Adrenal gland (tissue), 12 donors: Measurements from ENCODE around the gene PITPNB. TPM values are rescaled to one million over a fixed set of nuclear protein-coding genes. Genes with fewer than 3 reads are reported as not detected.

ENCODE experiments used
- DNase-seq, 7 donors: peaks; one replicate each; pipeline ENCODE4 v3.0.0-alpha.2; 2019 to 2020
- H3K27ac ChIP-seq, 5 donors: fragments of 200-600 bp; sonication (generic) in 4 of 5; 1 replicate in 3 of 5; 2 replicates in 2 of 5; pipeline versions ENCODE4 v1.5.1 to v1.8.0; 2016 to 2020; ENCODE audit warnings: mild to moderate bottlenecking in 1 of 5
- H3K27me3 ChIP-seq: fragments of 200-600 bp; 2 replicates; pipeline ENCODE4 v1.8.0; 2021
- H3K36me3 ChIP-seq, 2 donors: fragments of 200-600 bp; replicated peaks in 1 of 2; 1 replicate in 1 of 2; 2 replicates in 1 of 2; pipeline versions ENCODE4 v1.5.1 to v1.8.0; 2018 to 2022
- H3K4me1 ChIP-seq, 2 donors: fragments of 200-600 bp; replicated peaks in 1 of 2; 1 replicate in 1 of 2; 2 replicates in 1 of 2; pipeline versions ENCODE4 v1.5.1 to v1.8.0; 2018 to 2021
- H3K4me3 ChIP-seq, 4 donors: fragments of 200-600 bp; sonication (generic) in 3 of 4; one replicate each; pipeline ENCODE4 v1.5.1; 2016 to 2018
- H3K9me3 ChIP-seq, 3 donors: fragments of 200-600 bp; sonication (generic) in 1 of 3; replicated peaks in 1 of 3; 1 replicate in 2 of 3; 2 replicates in 1 of 3; pipeline versions ENCODE4 v1.5.1 to v1.8.0; 2016 to 2021
- POLR2A ChIP-seq, 2 donors: fragments of 450-650 bp; IDR thresholded peaks; one replicate each; pipeline ENCODE4 v1.6.1; 2017; ENCODE audit warnings: antibody characterized with exemption in 2 of 2, mild to moderate bottlenecking in 2 of 2, moderate library complexity in 1 of 2
- WGBS, 4 donors: extraction: QIAGEN DNeasy Blood & Tissue Kit in 2 of 4; methylation state at CpG; one replicate each; pipeline versions ENCODE4 v1.1.5 to v1.1.7; 2013 to 2017; 5-methylcytosine and 5-hydroxymethylcytosine counted together
- intact Hi-C, 2 donors: fragments of 100-400 bp; cut with DNase I; formaldehyde crosslinking; loops; one replicate each; pipeline versions ENCODE4 v1.14.1 to v1.15.0; 2022 to 2023
- polyA plus RNA-seq, 3 donors: library from polyadenylated mRNA; stranded (reverse); fragments of 200-250 nt in 2 of 3; fragments of 350-450 nt in 1 of 3; fragmentation: Illumina TruSeq in 1 of 3; extraction: RNeasy Lipid Tissue Mini Kit (QIAGEN cat#74804) in 1 of 3; gene quantifications; one replicate each; pipeline ENCODE4 v1.2.3, GENCODE V29; 2013 to 2014
- total RNA-seq, 9 donors: library from RNA; depleted of rRNA in 4 of 9; stranded (reverse); fragments of >200 nt in 4 of 9; fragments of 120-200 nt in 1 of 9; fragmentation: NEBNext Ultra II Directional in 1 of 9; extraction: Animal tissue kit (Norgen Biotek cat#: 25700) in 1 of 9; gene quantifications; one replicate each; pipeline versions ENCODE4 v1.1.0 to v1.2.4, GENCODE V29; 2013 to 2023
- TF ChIP-seq, protein P1 (sequence below), 6 experiments: fragments of 450-650 bp in 4 of 6; fragments of 200-600 bp in 2 of 6; sonication (generic) in 1 of 6; IDR thresholded peaks; 1 replicate in 5 of 6; 2 replicates in 1 of 6; pipeline versions ENCODE4 v1.5.1 to v1.8.0; 2016 to 2021; ENCODE audit warnings: antibody characterized with exemption in 6 of 6, mild to moderate bottlenecking in 2 of 6, moderate library complexity in 1 of 6
- donor health status: healthy with polysubstance abuse.
- donor health status: Bipolar disorder and iron deficiency.
- donor health status: DM: yes; HTN: yes; CAD: no.
- donor health status: DM: no; HTN: no; CAD: no.
- donor health status: DM: no; HTN: no; CAD: no.
- donor health status: DM: yes; HTN: yes; CAD: no.

Gene PITPNB
- total and polyA plus RNA-seq, 12 donors = 16.8 to 69.0 (median 27.6) TPM

DNA sequence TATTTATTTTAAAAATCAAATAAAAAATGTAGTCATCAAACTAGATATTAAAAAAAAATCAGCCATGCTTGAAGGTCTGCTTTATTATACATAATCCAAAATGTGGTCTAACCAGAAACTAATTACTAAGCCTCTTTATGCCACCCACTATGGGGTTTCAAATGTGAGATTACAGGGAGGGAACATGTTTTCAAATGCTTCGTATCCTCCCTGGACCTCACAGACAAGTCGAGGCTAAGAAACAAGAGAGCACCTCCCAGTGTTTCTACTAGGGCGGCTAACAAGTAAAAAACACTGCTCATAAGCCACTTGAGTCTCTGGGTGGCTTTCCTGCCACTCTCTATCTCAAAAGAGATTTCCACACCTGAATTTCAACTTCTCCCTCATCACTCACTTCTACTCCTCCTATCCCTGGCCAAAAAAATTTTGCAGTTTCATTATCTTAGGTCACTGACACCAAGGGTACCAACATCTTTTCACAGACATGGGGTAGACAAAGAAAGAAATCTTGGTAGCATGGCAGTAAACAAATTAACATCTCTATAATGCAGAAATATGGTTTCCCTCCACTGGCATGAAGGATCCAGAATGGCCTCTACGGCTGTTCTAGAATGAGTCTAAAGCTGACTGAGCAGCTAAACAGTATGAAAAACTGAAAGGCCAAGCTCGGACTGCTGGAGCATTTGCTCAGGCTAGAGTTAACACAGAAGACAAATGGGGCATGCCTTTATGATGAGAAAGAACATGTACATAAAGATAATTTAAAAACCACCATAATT, 50.9 kb downstream of the PITPNB start:
- H3K27me3 ChIP-seq = no peaks in the 10 kb centered on the region
- TF ChIP-seq POLR2A (IDR thresholded peaks at IDR 0.05) = no peak
- TF ChIP-seq, protein P1, sequence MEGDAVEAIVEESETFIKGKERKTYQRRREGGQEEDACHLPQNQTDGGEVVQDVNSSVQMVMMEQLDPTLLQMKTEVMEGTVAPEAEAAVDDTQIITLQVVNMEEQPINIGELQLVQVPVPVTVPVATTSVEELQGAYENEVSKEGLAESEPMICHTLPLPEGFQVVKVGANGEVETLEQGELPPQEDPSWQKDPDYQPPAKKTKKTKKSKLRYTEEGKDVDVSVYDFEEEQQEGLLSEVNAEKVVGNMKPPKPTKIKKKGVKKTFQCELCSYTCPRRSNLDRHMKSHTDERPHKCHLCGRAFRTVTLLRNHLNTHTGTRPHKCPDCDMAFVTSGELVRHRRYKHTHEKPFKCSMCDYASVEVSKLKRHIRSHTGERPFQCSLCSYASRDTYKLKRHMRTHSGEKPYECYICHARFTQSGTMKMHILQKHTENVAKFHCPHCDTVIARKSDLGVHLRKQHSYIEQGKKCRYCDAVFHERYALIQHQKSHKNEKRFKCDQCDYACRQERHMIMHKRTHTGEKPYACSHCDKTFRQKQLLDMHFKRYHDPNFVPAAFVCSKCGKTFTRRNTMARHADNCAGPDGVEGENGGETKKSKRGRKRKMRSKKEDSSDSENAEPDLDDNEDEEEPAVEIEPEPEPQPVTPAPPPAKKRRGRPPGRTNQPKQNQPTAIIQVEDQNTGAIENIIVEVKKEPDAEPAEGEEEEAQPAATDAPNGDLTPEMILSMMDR (IDR thresholded peaks at IDR 0.05) = no peak
- WGBS, 4 donors = 78 to 88% (median 85%) methylated on average over 5 of the region's 5 CpGs
- no peak overlapping the region for H3K4me3 ChIP-seq
- H3K9me3 ChIP-seq = no peaks in the 10 kb centered on the region
- peak overlapping the region in 4 of 5 donors; percentile 23 to 85 (median 56) for H3K27ac ChIP-seq
- peaks cover 23 to 38% of the 10 kb centered on the region in 2 donors for H3K4me1 ChIP-seq
- no peak for DNase-seq
- intact Hi-C loops = no loop called here
- no peaks in the 10 kb centered on the region for H3K36me3 ChIP-seq

DNA sequence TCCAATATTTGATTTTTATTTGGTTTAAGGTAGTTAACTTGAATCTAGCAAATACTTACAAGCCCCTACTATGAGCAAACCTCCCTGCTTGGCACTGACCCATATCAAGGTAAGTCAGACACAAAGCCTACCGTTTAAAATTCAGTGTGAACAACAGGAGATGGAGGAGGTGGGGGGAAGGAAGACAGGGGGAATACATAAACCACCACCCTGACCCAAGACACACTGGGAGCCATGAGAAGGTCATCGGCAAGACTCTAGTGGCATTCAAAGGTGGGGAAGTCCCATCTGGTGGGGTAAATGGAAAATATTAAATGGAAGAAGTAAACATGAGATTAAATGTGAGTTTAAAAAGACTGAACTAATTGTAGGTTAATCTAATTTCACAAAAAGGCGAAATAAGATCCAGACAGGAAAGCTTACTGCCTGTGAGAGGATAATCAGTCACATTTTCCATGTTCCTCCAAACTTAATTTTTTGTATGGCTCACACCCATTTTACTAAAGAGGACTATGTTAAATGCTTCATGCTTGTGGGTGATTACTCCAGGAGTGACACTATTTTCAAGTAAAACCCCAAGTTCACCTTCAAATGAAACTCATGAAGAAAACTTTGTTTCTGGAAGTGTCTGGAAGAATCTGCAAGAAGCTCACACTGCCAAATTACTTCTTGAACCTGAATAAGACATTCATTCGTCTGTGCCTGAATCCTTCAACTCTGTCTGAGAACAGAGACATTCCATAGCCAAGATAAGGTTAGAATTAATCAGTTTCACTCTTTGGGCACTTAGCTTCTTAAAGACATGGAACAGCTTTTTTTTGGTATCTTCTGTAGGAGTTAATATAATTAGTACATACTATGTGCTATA, 51.7 kb downstream of the PITPNB start:
- intact Hi-C loops = no loop called here
- Histone ChIP-seq H3K9me3 (no peaks in the 10 kb centered on the region), H3K27ac (peak overlapping the region in 4 of 5 donors; percentile 58 to 85 (median 76)), H3K4me3 (peak overlapping the region in 1 of 4 donors; percentile 11), H3K36me3 (no peaks in the 10 kb centered on the region), H3K27me3 (no peaks in the 10 kb centered on the region), H3K4me1 (peaks cover 23 to 33% of the 10 kb centered on the region in 2 donors)
- peak in 1 of 7 donors; percentile 43 for DNase-seq
- WGBS, 4 donors = 33 to 35% (median 35%) methylated on average over 4 of the region's 4 CpGs
- TF ChIP-seq, protein P1 (IDR thresholded peaks at IDR 0.05) = no peak
- no peak for TF ChIP-seq POLR2A (IDR thresholded peaks at IDR 0.05)

- WGBS, 4 donors = 36 to 42% (median 40%) methylated on average over 7 of the region's 7 CpGs
- H3K4me1 ChIP-seq = peaks cover 23 to 33% of the 10 kb centered on the region in 2 donors
Measured at GRCh38 chr22:27866135-27867084, 52.6 kb downstream of the PITPNB start.

More at GRCh38 chr22:27866135-27867084, 52.6 kb downstream of the PITPNB start:
- DNase-seq = peak; percentile 58 to 86 (median 73)
- Histone ChIP-seq H3K27ac (peak overlapping the region; percentile 39 to 85 (median 71)), H3K9me3 (no peaks in the 10 kb centered on the region), H3K4me3 (peak overlapping the region in 1 of 4 donors; percentile 11), H3K27me3 (no peaks in the 10 kb centered on the region), H3K36me3 (no peaks in the 10 kb centered on the region)
- intact Hi-C loops = no loop called here
- TF ChIP-seq POLR2A (IDR thresholded peaks at IDR 0.05) = no peak
- TF ChIP-seq, protein P1 (IDR thresholded peaks at IDR 0.05) = no peak
